K562 (cell line): Measurements from ENCODE around the gene ERBB3. TPM values are rescaled to one million over a fixed set of nuclear protein-coding genes. Genes with fewer than 3 reads are reported as not detected.

Experiments used
- ARHGAP35 ChIP-seq: fragments of 450-650 bp; IDR thresholded peaks from 2 replicates; pipeline ENCODE4 v1.6.1; 2018; ENCODE audit not compliant: partially characterized antibody
- ATF1 ChIP-seq, 2 experiments: fragments of 450-650 bp in 1 of 2; IDR thresholded peaks; 2 replicates each; pipeline ENCODE4 v1.6.1; 2016; ENCODE audit warnings: missing compliant biosample characterization in 1 of 2, missing genetic modification characterization in 1 of 2
- ATF3 ChIP-seq, 2 experiments: fragments of 450-650 bp in 1 of 2; sonication (generic) in 1 of 2; formaldehyde crosslinking in 1 of 2; IDR thresholded peaks in 1 of 2; conservative IDR thresholded peaks in 1 of 2; 2 replicates each; pipeline versions ENCODE4 v1.6.1 to v1.8.1; 2016 to 2023; ENCODE audit warnings: mild to moderate bottlenecking in 2 of 2, moderate library complexity in 2 of 2, inconsistent platforms in 1 of 2, missing genetic modification reagents in 1 of 2
- CC2D1A ChIP-seq: fragments of 450-650 bp; IDR thresholded peaks from 2 replicates; pipeline ENCODE4 v1.6.1; 2017; ENCODE audit warnings: mild to moderate bottlenecking
- HNRNPLL ChIP-seq: fragments of 200-400 bp; formaldehyde crosslinking; IDR thresholded peaks from 2 replicates; pipeline ENCODE4 v1.6.1; 2017; ENCODE audit warnings: low read length, low read depth, mild to moderate bottlenecking; ENCODE audit not compliant: poor library complexity, severe bottlenecking
- NCOR1 ChIP-seq: fragments of 450-650 bp; IDR thresholded peaks from 2 replicates; pipeline ENCODE4 v1.6.1; 2016; ENCODE audit warnings: mild to moderate bottlenecking, moderate library complexity
- NELFE ChIP-seq: IDR thresholded peaks from 2 replicates; pipeline ENCODE4 v1.6.1; 2011; ENCODE audit warnings: mild to moderate bottlenecking; ENCODE audit not compliant: insufficient read depth, insufficient read length
- NUFIP1 ChIP-seq: fragments of 450-650 bp; IDR thresholded peaks from 2 replicates; pipeline ENCODE4 v1.6.1; 2018; ENCODE audit not compliant: partially characterized antibody
- RERE ChIP-seq: sonication (generic); formaldehyde crosslinking; IDR thresholded peaks from 2 replicates; pipeline ENCODE4 v1.8.0; 2023; ENCODE audit warnings: missing genetic modification reagents, mild to moderate bottlenecking, borderline replicate concordance
- SMARCA4 ChIP-seq: fragments of 450-650 bp; IDR thresholded peaks from 2 replicates; pipeline ENCODE4 v1.6.1; 2016
- STAG1 ChIP-seq: sonication (generic); formaldehyde crosslinking; IDR thresholded peaks from 2 replicates; pipeline ENCODE4 v1.5.0; 2020; ENCODE audit warnings: missing genetic modification reagents, borderline replicate concordance
- TAF1 ChIP-seq: IDR thresholded peaks from 2 replicates; pipeline ENCODE4 v1.6.1; 2011; ENCODE audit warnings: mild to moderate bottlenecking, low read length, moderate library complexity; ENCODE audit not compliant: insufficient read depth, control insufficient read depth, severe bottlenecking; ENCODE audit errors: extremely low read depth
- ZC3H11A ChIP-seq: IDR thresholded peaks from 2 replicates; pipeline ENCODE4 v1.6.1; 2012; ENCODE audit warnings: low read depth, low read length, improper control_type of control experiment
- ZC3H8 ChIP-seq: fragments of 450-650 bp; IDR thresholded peaks from 2 replicates; pipeline ENCODE4 v1.6.1; 2017
- ZNF77 ChIP-seq: fragments of 250-450 bp; sonication (Bioruptor Pico); IDR thresholded peaks from 2 replicates; pipeline ENCODE4 v1.5.0; 2020
- polyA plus RNA-seq, 8 experiments: library from polyadenylated mRNA; depleted of rRNA in 4 of 8; stranded (reverse) in 5 of 8; unstranded in 3 of 8; fragments of >200 nt; fragmentation: Nextera tagmentation in 2 of 8; fragmentation: Illumina TruSeq in 1 of 8; extraction: Ambion mirVana in 2 of 8; extraction: Trizol in 1 of 8; gene quantifications; 2 replicates each; pipeline versions ENCODE4 v1.2.1 to v1.2.3, GENCODE V29; 2011 to 2014; ENCODE audit warnings: inconsistent platforms in 1 of 8, missing spikeins in 1 of 8
- total RNA-seq, 7 experiments: library from RNA; depleted of rRNA in 6 of 7; stranded (reverse); fragments of >200 nt in 6 of 7; fragmentation: Illumina TruSeq in 2 of 7; extraction: Trizol in 2 of 7; gene quantifications; 2 replicates each; pipeline versions ENCODE4 v1.2.1 to v1.2.3, GENCODE V29; 2011 to 2021; ENCODE audit warnings: low replicate concordance in 1 of 7
- TF ChIP-seq, protein P1 (sequence below): fragments of 450-650 bp; IDR thresholded peaks from 2 replicates; pipeline ENCODE4 v1.6.1; 2016
- TF ChIP-seq, protein P2 (sequence below): sonication (generic); IDR thresholded peaks from 2 replicates; pipeline ENCODE4 v1.6.1; 2016
- TF ChIP-seq, protein P3 (sequence below): fragments of 450-650 bp; IDR thresholded peaks from 2 replicates; pipeline ENCODE4 v1.6.1; 2018; ENCODE audit warnings: mild to moderate bottlenecking, low read depth; ENCODE audit not compliant: partially characterized antibody

Gene ERBB3
- total and polyA plus RNA-seq, 9 of the 15 experiments (the other 6 are each of a cell fraction or from before 2014, with no cell fraction given): 1.5 to 5.4 (median 3.8) TPM

GRCh38 chr12:56104815-56105608 lies 25.0 kb downstream of the ERBB3 start (continued):
- TF ChIP-seq RERE (no peak), ZC3H11A (no peak), NUFIP1 (no peak), CC2D1A (no peak), ZC3H8 (no peak), HNRNPLL (no peak), NCOR1 (no peak), SMARCA4 (no peak), ATF1 (CRISPR knock-in tag; IDR thresholded peaks at IDR 0.05) (no peak), ATF1 (tag; IDR thresholded peaks at IDR 0.05) (no peak), STAG1 (CRISPR knock-in tag) (no peak), ATF3 (IDR thresholded peaks at IDR 0.05) (no peak), ATF3 (CRISPR knock-in tag; conservative IDR thresholded peaks at IDR 0.05) (no peak), ZNF77 (CRISPR knock-in tag) (no peak), ARHGAP35 (no peak), TAF1 (no peak), NELFE (no peak)
- TF ChIP-seq, protein P1, sequence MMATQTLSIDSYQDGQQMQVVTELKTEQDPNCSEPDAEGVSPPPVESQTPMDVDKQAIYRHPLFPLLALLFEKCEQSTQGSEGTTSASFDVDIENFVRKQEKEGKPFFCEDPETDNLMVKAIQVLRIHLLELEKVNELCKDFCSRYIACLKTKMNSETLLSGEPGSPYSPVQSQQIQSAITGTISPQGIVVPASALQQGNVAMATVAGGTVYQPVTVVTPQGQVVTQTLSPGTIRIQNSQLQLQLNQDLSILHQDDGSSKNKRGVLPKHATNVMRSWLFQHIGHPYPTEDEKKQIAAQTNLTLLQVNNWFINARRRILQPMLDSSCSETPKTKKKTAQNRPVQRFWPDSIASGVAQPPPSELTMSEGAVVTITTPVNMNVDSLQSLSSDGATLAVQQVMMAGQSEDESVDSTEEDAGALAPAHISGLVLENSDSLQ: no peak
- TF ChIP-seq, protein P2, sequence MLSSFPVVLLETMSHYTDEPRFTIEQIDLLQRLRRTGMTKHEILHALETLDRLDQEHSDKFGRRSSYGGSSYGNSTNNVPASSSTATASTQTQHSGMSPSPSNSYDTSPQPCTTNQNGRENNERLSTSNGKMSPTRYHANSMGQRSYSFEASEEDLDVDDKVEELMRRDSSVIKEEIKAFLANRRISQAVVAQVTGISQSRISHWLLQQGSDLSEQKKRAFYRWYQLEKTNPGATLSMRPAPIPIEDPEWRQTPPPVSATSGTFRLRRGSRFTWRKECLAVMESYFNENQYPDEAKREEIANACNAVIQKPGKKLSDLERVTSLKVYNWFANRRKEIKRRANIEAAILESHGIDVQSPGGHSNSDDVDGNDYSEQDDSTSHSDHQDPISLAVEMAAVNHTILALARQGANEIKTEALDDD: no peak; the same call in 1 of the 2 replicates
- TF ChIP-seq, protein P3, sequence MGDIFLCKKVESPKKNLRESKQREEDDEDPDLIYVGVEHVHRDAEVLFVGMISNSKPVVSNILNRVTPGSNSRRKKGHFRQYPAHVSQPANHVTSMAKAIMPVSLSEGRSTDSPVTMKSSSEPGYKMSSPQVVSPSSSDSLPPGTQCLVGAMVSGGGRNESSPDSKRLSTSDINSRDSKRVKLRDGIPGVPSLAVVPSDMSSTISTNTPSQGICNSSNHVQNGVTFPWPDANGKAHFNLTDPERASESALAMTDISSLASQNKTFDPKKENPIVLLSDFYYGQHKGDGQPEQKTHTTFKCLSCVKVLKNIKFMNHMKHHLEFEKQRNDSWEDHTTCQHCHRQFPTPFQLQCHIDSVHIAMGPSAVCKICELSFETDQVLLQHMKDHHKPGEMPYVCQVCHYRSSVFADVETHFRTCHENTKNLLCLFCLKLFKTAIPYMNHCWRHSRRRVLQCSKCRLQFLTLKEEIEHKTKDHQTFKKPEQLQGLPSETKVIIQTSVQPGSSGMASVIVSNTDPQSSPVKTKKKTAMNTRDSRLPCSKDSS: no peak
